WERI-Rb-1 (cell line): ENCODE measurements around the gene TRIM54.

Source experiments
- DNase-seq: peaks from one replicate; pipeline ENCODE4 v3.0.0-alpha.2; 2020
- H3K27ac ChIP-seq: fragments of 250-450 bp; sonication (Bioruptor Pico); 2 replicates; pipeline ENCODE4 v1.5.1; 2020; ENCODE audit warnings: mild to moderate bottlenecking, moderate library complexity
- H3K27me3 ChIP-seq: fragments of 250-450 bp; sonication (Bioruptor Pico); 2 replicates; pipeline ENCODE4 v1.5.1; 2021; ENCODE audit warnings: mild to moderate bottlenecking, low read depth, moderate library complexity; ENCODE audit not compliant: insufficient read depth, severe bottlenecking
- H3K36me3 ChIP-seq: fragments of 250-450 bp; sonication (Bioruptor Pico); 2 replicates; pipeline ENCODE4 v1.5.1; 2020; ENCODE audit warnings: mild to moderate bottlenecking, moderate library complexity
- H3K4me3 ChIP-seq: 2 replicates; pipeline ENCODE4 v1.5.1; 2011; ENCODE audit warnings: low read depth, mild to moderate bottlenecking, control low read depth, low read length
- H3K9me3 ChIP-seq: fragments of 250-450 bp; sonication (Bioruptor Pico); 2 replicates; pipeline ENCODE4 v1.5.1; 2021; ENCODE audit warnings: mild to moderate bottlenecking, moderate library complexity; ENCODE audit not compliant: severe bottlenecking
- CTCF ChIP-seq: IDR thresholded peaks from 2 replicates; pipeline ENCODE4 v1.5.1; 2011; ENCODE audit warnings: low read depth, mild to moderate bottlenecking, control low read depth, inconsistent platforms, low read length

The TRIM54 gene

DNA sequence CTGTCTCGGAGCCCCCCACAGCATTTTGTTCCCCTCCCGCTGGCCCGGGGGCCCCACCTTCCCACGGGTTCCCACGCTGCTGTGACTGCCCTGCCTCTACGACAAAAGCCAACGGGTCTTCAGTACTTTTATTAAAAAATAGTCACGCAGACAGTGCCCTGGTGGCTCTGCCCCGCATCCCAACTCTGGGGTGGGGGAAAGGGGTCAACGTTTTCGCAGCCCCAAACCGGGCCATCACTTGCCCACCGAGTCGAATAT is 25.0 kb downstream of the TRIM54 start:
- Histone ChIP-seq H3K4me3 (peak overlapping the region; percentile 28), H3K27me3 (peaks cover 24% of the 10 kb centered on the region), H3K9me3 (no peaks in the 10 kb centered on the region), H3K27ac (no peak overlapping the region), H3K36me3 (no peaks in the 10 kb centered on the region)
- no peak for DNase-seq
- TF ChIP-seq CTCF: no peak

DNA sequence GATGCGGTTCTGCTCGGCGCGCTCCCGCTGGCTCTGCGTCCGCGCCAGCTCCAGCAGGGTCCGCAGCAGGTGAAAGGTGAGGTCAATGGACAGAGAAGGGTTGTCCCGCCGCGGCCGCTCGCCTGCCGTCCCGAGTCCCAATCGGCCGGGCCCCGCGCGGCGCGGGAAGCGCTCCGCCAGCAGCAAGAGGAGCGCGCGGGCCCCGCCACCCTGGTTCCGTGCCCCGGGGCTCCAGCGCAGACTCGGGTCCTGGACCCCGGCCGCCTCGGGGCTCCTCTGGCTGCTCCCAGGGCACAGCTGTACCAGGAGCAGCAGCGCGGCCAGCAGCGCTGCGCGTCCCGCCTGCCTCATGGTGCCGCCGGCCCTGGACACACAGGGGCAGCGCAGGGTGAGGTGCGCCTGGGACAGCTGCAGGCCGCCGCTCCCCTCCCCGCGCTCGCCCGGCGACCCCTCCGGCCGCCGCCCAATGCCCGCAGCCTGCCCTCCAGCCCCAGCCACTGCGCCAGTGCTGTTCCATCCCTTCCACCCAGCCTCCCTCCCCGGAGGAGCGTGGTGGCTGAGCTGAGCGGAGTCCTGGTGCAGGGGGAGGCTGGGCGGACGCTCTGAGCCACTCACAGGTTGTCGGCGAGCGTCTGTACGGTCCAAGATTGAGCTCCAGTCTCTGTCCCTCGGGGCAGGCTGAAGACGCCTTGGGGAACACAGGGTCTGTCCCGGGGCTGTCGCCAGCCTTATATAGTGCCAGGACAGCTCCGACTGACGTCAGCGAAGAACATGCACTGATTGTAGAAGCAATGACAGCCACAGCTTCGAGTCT is 25.5 kb downstream of the TRIM54 start:
- TF ChIP-seq CTCF: no peak
- Histone ChIP-seq H3K4me3 (peak overlapping the region; percentile 28), H3K27ac (no peak overlapping the region), H3K27me3 (peaks cover 24% of the 10 kb centered on the region), H3K9me3 (no peaks in the 10 kb centered on the region), H3K36me3 (no peaks in the 10 kb centered on the region)
- no peak for DNase-seq

DNA sequence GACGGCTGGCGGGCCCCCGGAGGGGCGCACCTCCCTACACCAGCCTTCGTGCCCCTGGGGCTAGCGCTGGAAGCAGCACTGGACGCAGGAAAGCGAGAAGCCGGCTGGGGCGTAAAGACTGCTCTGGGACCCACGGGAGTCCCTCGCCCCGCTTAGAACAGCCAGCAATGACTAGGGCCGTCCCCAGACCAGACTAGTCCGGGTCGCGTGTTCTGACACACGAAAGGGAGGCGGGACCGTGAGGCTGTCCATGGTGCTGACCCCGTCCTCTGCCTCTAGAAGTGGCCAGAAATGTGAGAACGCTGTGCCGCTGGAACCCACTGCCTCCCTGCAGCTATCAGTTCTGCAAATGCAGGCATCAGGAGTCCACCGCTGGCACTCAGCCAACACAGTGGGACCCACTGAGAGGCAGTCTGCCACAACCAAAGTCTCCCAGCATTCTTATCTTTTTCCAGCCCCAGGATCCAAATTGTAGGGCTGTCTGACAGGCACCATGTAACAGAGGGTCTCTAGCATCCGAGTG is 26.2 kb downstream of the TRIM54 start, which contains the start of gene UCN:
Gene UCN (minus strand): TSS at position 87 of the 523 bp plus-strand sequence. CDS start 550 bp downstream, outside the sequence.
- Histone ChIP-seq H3K27ac (no peak within 1 kb of the TSS), H3K9me3 (no peaks in the 10 kb centered on the region), H3K4me3 (peak within 1 kb of the TSS; percentile 28), H3K27me3 (peaks cover 24% of the 10 kb centered on the region), H3K36me3 (no peaks in the 10 kb centered on the region)
- no peak for TF ChIP-seq CTCF
- no peak for DNase-seq

DNA sequence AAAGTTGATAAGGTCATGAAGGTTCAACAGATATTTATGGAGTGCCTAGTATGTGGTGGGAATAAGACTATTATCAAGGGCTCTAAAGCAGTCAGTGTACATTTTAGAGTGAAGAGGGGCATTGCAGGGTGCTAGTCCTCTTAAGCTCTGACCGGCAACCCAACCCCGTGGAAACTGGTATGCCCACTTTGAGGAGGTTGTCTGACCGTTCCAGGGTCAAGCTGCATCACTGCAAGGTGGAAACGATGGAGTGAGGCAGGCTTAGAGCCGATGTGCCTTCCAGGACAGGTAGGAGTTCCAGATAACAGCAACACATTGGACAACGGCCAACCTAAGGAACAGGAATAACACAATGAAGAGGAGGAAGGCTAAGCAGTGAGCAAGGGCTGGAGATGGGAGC is 27.4 kb downstream of the TRIM54 start:
- no peaks in the 10 kb centered on the region for H3K36me3 ChIP-seq
- no peak overlapping the region for H3K4me3 ChIP-seq
- TF ChIP-seq CTCF: no peak
- DNase-seq: no peak
- no peaks in the 10 kb centered on the region for H3K9me3 ChIP-seq
- peaks cover 24% of the 10 kb centered on the region for H3K27me3 ChIP-seq
- no peak overlapping the region for H3K27ac ChIP-seq

DNA sequence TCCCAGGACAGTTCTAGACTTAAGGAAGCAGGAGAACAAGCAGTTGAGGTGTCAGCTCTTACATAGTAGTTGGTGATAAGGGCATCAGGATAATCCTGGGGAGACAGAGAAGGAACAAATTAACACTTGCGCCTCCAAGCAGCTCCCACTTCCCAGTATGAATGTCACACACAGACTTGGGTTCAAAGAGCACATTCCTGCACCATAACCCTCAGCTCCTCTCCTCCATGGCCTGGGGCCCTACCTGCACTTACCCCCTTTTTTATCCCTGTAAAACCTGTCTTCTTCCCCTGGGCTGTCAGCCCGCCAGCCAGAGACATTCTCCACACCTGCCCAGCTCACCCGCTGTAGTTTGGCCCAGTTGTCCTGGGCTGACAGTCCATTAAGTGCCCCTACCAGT is 29.9 kb downstream of the TRIM54 start:
- peaks cover 15% of the 10 kb centered on the region for H3K27me3 ChIP-seq
- no peak overlapping the region for H3K4me3 ChIP-seq
- no peaks in the 10 kb centered on the region for H3K36me3 ChIP-seq
- H3K9me3 ChIP-seq: no peaks in the 10 kb centered on the region
- DNase-seq: no peak
- no peak overlapping the region for H3K27ac ChIP-seq
- TF ChIP-seq CTCF: no peak
